22Rv1 (cell line): ENCODE measurements around the gene CALCOCO1.

Experiments used
- ZFX ChIP-seq: fragments of 450-650 bp; IDR thresholded peaks from 2 replicates; pipeline ENCODE4 v1.6.1; 2017; ENCODE audit warnings: antibody characterized with exemption, borderline replicate concordance
- TF ChIP-seq, protein P1 (sequence below): fragments of 450-650 bp; IDR thresholded peaks from 2 replicates; pipeline ENCODE4 v1.5.1; 2017; ENCODE audit warnings: mild to moderate bottlenecking

DNA sequence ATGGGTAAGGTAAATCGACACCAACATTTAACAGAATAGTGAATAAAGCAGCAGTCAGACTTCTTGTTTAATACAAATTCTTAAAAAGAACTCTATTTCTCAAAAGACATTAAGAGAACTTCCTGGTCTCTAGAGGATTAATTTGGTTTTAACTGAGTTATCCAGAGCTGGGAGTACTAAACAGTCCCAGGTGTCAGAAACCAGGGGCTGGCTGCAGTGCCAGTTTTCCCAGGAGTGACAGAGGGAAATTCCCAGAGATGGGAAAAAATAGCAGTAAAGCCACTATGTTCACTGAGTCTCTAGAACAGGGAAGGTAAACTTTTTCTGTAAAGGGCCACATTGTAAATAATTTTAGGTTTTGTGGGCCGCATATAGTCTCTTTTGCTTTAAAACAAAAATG, 60.2 kb downstream of the CALCOCO1 start:
- TF ChIP-seq, protein P1, sequence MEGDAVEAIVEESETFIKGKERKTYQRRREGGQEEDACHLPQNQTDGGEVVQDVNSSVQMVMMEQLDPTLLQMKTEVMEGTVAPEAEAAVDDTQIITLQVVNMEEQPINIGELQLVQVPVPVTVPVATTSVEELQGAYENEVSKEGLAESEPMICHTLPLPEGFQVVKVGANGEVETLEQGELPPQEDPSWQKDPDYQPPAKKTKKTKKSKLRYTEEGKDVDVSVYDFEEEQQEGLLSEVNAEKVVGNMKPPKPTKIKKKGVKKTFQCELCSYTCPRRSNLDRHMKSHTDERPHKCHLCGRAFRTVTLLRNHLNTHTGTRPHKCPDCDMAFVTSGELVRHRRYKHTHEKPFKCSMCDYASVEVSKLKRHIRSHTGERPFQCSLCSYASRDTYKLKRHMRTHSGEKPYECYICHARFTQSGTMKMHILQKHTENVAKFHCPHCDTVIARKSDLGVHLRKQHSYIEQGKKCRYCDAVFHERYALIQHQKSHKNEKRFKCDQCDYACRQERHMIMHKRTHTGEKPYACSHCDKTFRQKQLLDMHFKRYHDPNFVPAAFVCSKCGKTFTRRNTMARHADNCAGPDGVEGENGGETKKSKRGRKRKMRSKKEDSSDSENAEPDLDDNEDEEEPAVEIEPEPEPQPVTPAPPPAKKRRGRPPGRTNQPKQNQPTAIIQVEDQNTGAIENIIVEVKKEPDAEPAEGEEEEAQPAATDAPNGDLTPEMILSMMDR = no peak
- no peak for TF ChIP-seq ZFX
